Thoracic aorta (tissue), 2 donors: Measurements from ENCODE around the gene PTMS. TPM values are rescaled to one million over a fixed set of nuclear protein-coding genes. Genes with fewer than 3 reads are reported as not detected.

Source experiments
- ATAC-seq: fragments of 150-250 bp; one replicate; pipeline ENCODE4 v1.8.0; 2017; ENCODE audit warnings: low read depth; ENCODE audit not compliant: insufficient number of reproducible peaks, low FRiP score
- DNase-seq: peaks from one replicate; pipeline ENCODE4 v3.0.0-alpha.2; 2020; ENCODE audit warnings: low spot score
- H3K27ac ChIP-seq, 2 donors: fragments of 200-600 bp; sonication (generic); 1 replicate in 1 of 2; 2 replicates in 1 of 2; pipeline ENCODE4 v1.5.1; 2016; ENCODE audit warnings: mild to moderate bottlenecking in 2 of 2, moderate library complexity in 2 of 2
- H3K27me3 ChIP-seq: fragments of 200-600 bp; sonication (generic); replicated peaks from 2 replicates; pipeline ENCODE4 v1.6.0; 2016; ENCODE audit warnings: mild to moderate bottlenecking; ENCODE audit not compliant: insufficient read depth
- H3K36me3 ChIP-seq: fragments of 200-600 bp; sonication (generic); one replicate; pipeline ENCODE4 v1.5.1; 2016
- H3K4me1 ChIP-seq, 2 donors: fragments of 200-600 bp; sonication (generic); 1 replicate in 1 of 2; 2 replicates in 1 of 2; pipeline versions ENCODE4 v1.5.1 to v1.6.0; 2016; ENCODE audit warnings: low read depth in 2 of 2, mild to moderate bottlenecking in 1 of 2; ENCODE audit not compliant: control insufficient read depth in 1 of 2
- H3K4me3 ChIP-seq: fragments of 200-600 bp; sonication (generic); 2 replicates; pipeline ENCODE4 v1.5.1; 2016; ENCODE audit warnings: mild to moderate bottlenecking
- H3K9me3 ChIP-seq: fragments of 200-600 bp; sonication (generic); 2 replicates; pipeline ENCODE4 v1.5.1; 2016
- total RNA-seq, 2 donors: library from RNA; depleted of rRNA; stranded (reverse); fragments of >200 nt; gene quantifications; one replicate each; pipeline versions ENCODE4 v1.1.0 to v1.2.3, GENCODE V29; 2016
- TF ChIP-seq, protein P1 (sequence below): fragments of 200-600 bp; sonication (generic); IDR thresholded peaks from one replicate; pipeline ENCODE4 v1.5.1; 2019; ENCODE audit warnings: antibody characterized with exemption

Gene PTMS
- total RNA-seq, 2 donors from 2014 or later, result 168 to 186 TPM

- H3K27me3 ChIP-seq, result no peaks in the 10 kb centered on the region
- no peaks in the 10 kb centered on the region for H3K9me3 ChIP-seq
- TF ChIP-seq, protein P1, sequence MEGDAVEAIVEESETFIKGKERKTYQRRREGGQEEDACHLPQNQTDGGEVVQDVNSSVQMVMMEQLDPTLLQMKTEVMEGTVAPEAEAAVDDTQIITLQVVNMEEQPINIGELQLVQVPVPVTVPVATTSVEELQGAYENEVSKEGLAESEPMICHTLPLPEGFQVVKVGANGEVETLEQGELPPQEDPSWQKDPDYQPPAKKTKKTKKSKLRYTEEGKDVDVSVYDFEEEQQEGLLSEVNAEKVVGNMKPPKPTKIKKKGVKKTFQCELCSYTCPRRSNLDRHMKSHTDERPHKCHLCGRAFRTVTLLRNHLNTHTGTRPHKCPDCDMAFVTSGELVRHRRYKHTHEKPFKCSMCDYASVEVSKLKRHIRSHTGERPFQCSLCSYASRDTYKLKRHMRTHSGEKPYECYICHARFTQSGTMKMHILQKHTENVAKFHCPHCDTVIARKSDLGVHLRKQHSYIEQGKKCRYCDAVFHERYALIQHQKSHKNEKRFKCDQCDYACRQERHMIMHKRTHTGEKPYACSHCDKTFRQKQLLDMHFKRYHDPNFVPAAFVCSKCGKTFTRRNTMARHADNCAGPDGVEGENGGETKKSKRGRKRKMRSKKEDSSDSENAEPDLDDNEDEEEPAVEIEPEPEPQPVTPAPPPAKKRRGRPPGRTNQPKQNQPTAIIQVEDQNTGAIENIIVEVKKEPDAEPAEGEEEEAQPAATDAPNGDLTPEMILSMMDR, result no peak
- no peaks in the 10 kb centered on the region for H3K36me3 ChIP-seq
- H3K4me3 ChIP-seq, result no peak overlapping the region
- no peak overlapping the region for H3K27ac ChIP-seq
- DNase-seq (no peak), ATAC-seq (no peak)
- no peaks in the 10 kb centered on the region for H3K4me1 ChIP-seq
These were observed 41.0 kb downstream of the PTMS start for GRCh38 chr12:6807170-6807569.

GRCh38 chr12:6809056-6809455 is 42.9 kb downstream of the PTMS start:
- ATAC-seq, result no peak
- Histone ChIP-seq H3K9me3 (no peaks in the 10 kb centered on the region), H3K36me3 (no peaks in the 10 kb centered on the region), H3K27me3 (no peaks in the 10 kb centered on the region), H3K27ac (no peak overlapping the region), H3K4me1 (no peaks in the 10 kb centered on the region), H3K4me3 (no peak overlapping the region)
- no peak for DNase-seq
- TF ChIP-seq, protein P1, result no peak

GRCh38 chr12:6810758-6811157 is 44.6 kb downstream of the PTMS start:
- DNase-seq (no peak), ATAC-seq (no peak)
- Histone ChIP-seq H3K4me1 (no peaks in the 10 kb centered on the region), H3K4me3 (no peak overlapping the region), H3K36me3 (no peaks in the 10 kb centered on the region), H3K9me3 (no peaks in the 10 kb centered on the region), H3K27me3 (no peaks in the 10 kb centered on the region), H3K27ac (no peak overlapping the region)
- TF ChIP-seq, protein P1, result no peak

DNA sequence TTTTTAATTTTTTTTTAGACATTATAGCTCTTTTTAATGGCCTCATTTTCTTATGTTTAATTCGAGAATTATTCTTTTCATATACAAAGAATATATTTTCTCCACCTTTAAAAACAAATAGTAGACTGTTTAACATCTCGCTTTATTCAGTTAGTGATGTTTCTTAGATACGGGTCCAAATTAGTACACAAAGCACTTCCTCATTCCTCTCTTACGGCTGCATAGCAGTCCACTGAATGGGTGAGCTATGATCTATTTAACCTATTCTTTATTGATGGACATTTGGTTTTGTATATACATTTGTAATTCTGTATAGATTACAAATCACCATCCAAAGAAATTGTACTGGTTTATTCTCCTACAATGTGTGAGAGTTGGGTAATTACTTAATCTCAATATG is 47.2 kb downstream of the PTMS start:
- Histone ChIP-seq H3K27me3 (no peaks in the 10 kb centered on the region), H3K27ac (no peak overlapping the region), H3K36me3 (no peaks in the 10 kb centered on the region), H3K9me3 (no peaks in the 10 kb centered on the region), H3K4me3 (no peak overlapping the region), H3K4me1 (no peaks in the 10 kb centered on the region)
- ATAC-seq (no peak), DNase-seq (no peak)
- TF ChIP-seq, protein P1, result no peak

DNA sequence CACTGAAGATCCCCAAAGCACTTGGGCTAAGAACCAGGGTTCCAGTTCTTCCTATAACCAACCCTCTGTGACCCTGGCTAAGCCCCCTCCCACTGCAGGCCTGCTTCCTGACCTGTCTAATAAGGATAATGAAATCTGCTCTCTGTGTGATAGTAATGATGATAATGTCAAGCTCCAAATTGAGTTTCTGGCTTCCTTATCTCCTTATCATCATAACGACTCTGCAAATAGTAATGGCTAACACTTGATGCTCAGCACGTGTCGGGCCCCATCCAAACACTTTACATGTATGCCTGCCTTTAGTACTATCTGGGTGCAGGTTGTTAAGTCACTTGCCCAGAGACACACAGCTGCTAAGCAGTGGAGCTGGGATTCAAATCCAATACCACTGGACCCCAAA is 50.4 kb downstream of the PTMS start:
- Histone ChIP-seq H3K9me3 (no peaks in the 10 kb centered on the region), H3K4me3 (no peak overlapping the region), H3K4me1 (peaks cover 0 to 7% of the 10 kb centered on the region in 2 donors), H3K36me3 (no peaks in the 10 kb centered on the region), H3K27me3 (no peaks in the 10 kb centered on the region), H3K27ac (no peak overlapping the region)
- TF ChIP-seq, protein P1, result no peak
- no peak for DNase-seq
- no peak for ATAC-seq
